ENCODE results near the gene NAGPA.

The NAGPA gene

DNA sequence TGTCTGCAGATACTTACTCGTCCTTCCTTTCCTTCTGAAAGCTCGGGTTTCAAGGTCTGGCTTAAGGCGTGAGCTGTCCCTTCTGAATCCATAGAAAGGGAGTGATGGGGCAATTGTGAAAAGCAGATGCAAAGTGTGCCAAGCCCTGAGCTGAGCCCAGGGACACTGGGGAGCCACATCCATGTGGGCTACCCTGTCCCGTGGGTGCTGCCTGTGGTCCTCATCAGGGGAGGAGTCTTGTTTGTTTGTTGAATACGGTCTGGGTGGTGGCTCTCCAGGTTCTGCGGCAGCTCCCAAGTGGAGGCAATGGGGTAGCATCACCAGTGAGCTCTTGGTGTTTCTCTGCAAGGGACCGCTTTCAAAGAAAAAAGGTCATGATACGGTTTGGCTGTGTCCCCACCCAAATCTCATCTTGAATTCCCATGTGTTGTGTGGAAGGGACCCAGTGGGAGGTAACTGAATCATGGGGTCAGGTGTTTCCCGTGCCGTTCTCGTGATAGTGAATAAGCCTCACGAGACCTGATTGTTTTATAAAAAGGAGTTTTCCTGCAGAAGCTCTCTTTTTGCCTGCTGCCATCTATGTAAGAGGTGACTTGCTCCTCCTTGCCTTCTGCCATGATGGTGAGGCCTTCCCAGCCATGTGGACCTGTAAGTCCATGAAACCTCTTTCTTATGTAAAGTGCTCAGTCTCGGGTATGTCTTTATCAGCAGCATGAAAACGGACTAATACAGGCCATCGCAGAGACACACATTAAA is 36.9 kb upstream of the NAGPA start:
- Histone ChIP-seq H3K4me1 (ENCODE audit: control insufficient read depth, insufficient read depth, low read length) (peaks cover 15% of the 10 kb centered on the region), H3K27me3 (ENCODE audit: control insufficient read depth, insufficient read depth, low read length) (peaks cover 9% of the 10 kb centered on the region), H3K9me3 (replicated peaks; ENCODE audit: low read length) (no peaks in the 10 kb centered on the region), H3K9ac (ENCODE audit: low read depth, low read length) (no peak overlapping the region), H3K4me3 (ENCODE audit: low read length) (no peak overlapping the region), H3K36me3 (ENCODE audit: insufficient read depth, low read length) (peaks cover 3% of the 10 kb centered on the region), H3K4me2 (ENCODE audit: low read length) (no peak overlapping the region)

DNA sequence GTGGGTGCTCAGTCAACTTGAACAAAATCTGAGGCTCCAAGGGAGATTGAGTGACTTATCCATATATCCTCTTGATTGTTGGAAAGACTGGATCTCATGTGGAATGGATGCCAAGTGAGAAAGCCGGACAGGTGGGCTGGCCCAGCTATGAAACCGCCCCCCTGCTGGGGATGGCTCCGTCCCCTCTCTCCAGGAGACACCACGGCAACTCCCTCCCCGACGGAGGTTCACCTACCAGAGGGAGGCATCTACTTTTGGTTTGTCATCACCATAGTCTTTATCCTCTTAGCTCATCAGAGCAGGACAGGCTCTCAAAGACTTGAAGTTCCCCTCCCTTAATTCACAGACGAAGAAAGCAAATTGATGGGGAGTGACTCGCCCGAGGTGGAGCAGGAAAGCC is 36.1 kb upstream of the NAGPA start:
- H3K4me2 ChIP-seq (ENCODE audit: low read length) = no peak overlapping the region
- no peak overlapping the region for H3K9ac ChIP-seq (ENCODE audit: low read depth, low read length)
- no peak overlapping the region for H3K4me3 ChIP-seq (ENCODE audit: low read length)
- H3K4me1 ChIP-seq (ENCODE audit: control insufficient read depth, insufficient read depth, low read length) = peaks cover 15% of the 10 kb centered on the region
- H3K27me3 ChIP-seq (ENCODE audit: control insufficient read depth, insufficient read depth, low read length) = peaks cover 13% of the 10 kb centered on the region
- H3K9me3 ChIP-seq (replicated peaks; ENCODE audit: low read length) = no peaks in the 10 kb centered on the region
- no peaks in the 10 kb centered on the region for H3K36me3 ChIP-seq (ENCODE audit: insufficient read depth, low read length)

DNA sequence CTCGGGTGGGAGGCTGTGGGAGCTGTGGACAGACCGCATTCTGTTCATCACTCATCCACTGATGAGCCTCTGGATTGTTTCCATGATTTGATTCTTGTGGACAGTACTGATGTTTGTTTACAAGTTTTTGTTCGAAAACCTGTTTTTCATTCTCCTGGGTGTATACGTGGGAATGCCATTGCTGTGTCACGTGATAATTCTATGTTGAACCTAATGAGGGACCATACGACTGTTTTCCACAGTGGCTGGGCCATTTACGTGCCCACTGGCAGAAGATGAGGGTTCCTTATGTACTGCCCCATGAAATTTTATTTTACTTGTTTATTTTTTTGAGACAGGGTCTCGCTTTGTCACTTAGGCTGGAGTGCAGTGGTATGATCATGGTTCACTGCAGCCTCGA is 35.3 kb upstream of the NAGPA start:
- Histone ChIP-seq H3K4me2 (ENCODE audit: low read length) (no peak overlapping the region), H3K36me3 (ENCODE audit: insufficient read depth, low read length) (no peaks in the 10 kb centered on the region), H3K27me3 (ENCODE audit: control insufficient read depth, insufficient read depth, low read length) (peaks cover 21% of the 10 kb centered on the region), H3K9ac (ENCODE audit: low read depth, low read length) (no peak overlapping the region), H3K9me3 (replicated peaks; ENCODE audit: low read length) (no peaks in the 10 kb centered on the region), H3K4me3 (ENCODE audit: low read length) (no peak overlapping the region), H3K4me1 (ENCODE audit: control insufficient read depth, insufficient read depth, low read length) (peaks cover 15% of the 10 kb centered on the region)

DNA sequence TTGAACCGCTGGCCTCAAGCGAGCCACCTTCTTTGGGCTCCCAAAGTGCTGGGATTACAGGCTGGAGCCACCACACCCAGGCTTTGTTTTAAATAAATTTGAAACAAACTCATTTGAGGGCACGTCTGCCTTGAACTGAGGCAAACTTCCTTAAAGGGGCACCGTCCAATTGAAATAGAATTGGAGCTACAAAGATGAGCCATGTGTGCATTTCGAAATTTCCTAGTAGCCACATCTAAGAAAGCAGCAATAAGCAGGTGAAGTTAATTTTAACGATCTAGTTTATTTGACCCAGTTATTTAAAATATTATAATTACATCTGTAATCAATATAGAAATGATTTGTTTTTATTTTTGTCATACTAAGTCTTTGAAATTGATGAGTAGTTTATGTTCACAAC is 32.8 kb upstream of the NAGPA start:
- H3K9ac ChIP-seq (ENCODE audit: low read depth, low read length) = no peak overlapping the region
- H3K4me3 ChIP-seq (ENCODE audit: low read length) = no peak overlapping the region
- no peak overlapping the region for H3K4me2 ChIP-seq (ENCODE audit: low read length)
- H3K4me1 ChIP-seq (ENCODE audit: control insufficient read depth, insufficient read depth, low read length) = peaks cover 4% of the 10 kb centered on the region
- H3K9me3 ChIP-seq (replicated peaks; ENCODE audit: low read length) = no peaks in the 10 kb centered on the region
- no peaks in the 10 kb centered on the region for H3K36me3 ChIP-seq (ENCODE audit: insufficient read depth, low read length)
- peaks cover 41% of the 10 kb centered on the region for H3K27me3 ChIP-seq (ENCODE audit: control insufficient read depth, insufficient read depth, low read length)

DNA sequence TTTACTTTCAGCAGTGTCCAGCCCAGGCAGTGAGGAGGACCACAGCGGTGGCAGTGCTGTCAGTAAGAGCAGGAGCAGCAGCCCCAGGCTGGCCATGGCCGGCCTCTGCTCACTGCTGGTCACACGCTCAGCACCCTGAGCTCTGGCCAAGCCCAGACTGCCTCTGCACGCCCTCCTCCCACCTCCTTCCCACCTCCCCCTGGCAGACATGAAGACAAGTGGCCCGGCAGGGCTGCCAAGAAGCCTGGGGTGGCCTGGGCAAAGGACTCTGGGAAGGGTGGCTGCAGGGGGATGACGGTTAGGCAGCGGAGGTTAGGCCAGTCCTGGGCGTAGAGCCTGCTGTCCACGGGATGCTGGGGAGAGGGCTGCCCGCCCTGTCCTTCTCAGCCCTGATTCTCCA is 32.1 kb upstream of the NAGPA start, which contains the start of gene C16orf89:
Gene C16orf89 (minus strand): TSS at position 144 of the 400 bp plus-strand sequence. CDS start 48 bp downstream, at position 96.
- H3K9ac ChIP-seq (ENCODE audit: low read depth, low read length) = no peak within 1 kb of the TSS
- H3K4me3 ChIP-seq (ENCODE audit: low read length) = no peak within 1 kb of the TSS
- H3K9me3 ChIP-seq (replicated peaks; ENCODE audit: low read length) = no peaks in the 10 kb centered on the region
- H3K27me3 ChIP-seq (ENCODE audit: control insufficient read depth, insufficient read depth, low read length) = peaks cover 42% of the 10 kb centered on the region
- no peak within 1 kb of the TSS for H3K4me2 ChIP-seq (ENCODE audit: low read length)
- no peaks in the 10 kb centered on the region for H3K4me1 ChIP-seq (ENCODE audit: control insufficient read depth, insufficient read depth, low read length)
- no peaks in the 10 kb centered on the region for H3K36me3 ChIP-seq (ENCODE audit: insufficient read depth, low read length)

DNA sequence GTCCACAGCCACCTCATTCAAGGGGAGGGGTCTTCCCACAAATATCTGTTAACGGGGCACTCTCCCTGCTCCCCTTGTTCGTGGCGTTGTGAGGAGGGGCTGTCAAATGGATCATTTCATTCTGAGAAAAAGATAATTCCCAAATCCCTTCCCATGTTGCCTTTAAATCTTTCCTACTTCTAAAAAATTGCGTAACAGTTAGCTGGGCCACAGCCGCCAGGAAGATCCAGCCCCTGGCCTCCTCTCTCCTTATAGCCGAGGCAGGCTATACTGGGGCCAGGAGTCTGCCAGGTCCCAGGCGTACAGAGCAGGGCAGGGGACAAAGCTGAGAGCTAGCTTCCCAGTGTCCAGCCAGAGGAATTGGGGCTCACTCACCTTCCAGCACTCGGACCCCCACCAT is 31.6 kb upstream of the NAGPA start:
- no peak overlapping the region for H3K4me3 ChIP-seq (ENCODE audit: low read length)
- H3K36me3 ChIP-seq (ENCODE audit: insufficient read depth, low read length) = no peaks in the 10 kb centered on the region
- H3K9me3 ChIP-seq (replicated peaks; ENCODE audit: low read length) = no peaks in the 10 kb centered on the region
- H3K9ac ChIP-seq (ENCODE audit: low read depth, low read length) = no peak overlapping the region
- no peak overlapping the region for H3K4me2 ChIP-seq (ENCODE audit: low read length)
- H3K27me3 ChIP-seq (ENCODE audit: control insufficient read depth, insufficient read depth, low read length) = peaks cover 42% of the 10 kb centered on the region
- H3K4me1 ChIP-seq (ENCODE audit: control insufficient read depth, insufficient read depth, low read length) = no peaks in the 10 kb centered on the region

DNA sequence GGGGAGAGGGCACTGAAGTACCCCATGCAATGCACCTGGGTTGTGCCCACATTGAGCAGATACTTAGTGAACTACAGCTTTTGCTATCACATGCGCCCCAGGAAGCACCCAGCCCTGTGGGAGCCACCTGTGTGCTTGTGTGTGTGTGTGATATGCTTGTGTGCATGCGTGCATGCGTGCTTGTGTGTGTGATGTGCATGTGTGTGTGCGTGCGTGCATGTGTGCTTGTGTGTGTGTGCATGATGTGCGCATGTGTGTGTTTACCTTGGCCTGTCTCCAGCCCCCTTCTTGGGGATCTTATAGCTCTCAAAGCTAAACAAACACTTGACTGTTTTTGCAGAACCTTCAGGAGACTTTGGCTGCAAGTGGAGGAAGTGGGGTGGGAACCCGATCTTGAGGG is 31.2 kb upstream of the NAGPA start:
- no peak overlapping the region for H3K4me2 ChIP-seq (ENCODE audit: low read length)
- H3K9me3 ChIP-seq (replicated peaks; ENCODE audit: low read length) = no peaks in the 10 kb centered on the region
- no peak overlapping the region for H3K9ac ChIP-seq (ENCODE audit: low read depth, low read length)
- no peaks in the 10 kb centered on the region for H3K4me1 ChIP-seq (ENCODE audit: control insufficient read depth, insufficient read depth, low read length)
- peaks cover 44% of the 10 kb centered on the region for H3K27me3 ChIP-seq (ENCODE audit: control insufficient read depth, insufficient read depth, low read length)
- no peaks in the 10 kb centered on the region for H3K36me3 ChIP-seq (ENCODE audit: insufficient read depth, low read length)
- no peak overlapping the region for H3K4me3 ChIP-seq (ENCODE audit: low read length)

DNA sequence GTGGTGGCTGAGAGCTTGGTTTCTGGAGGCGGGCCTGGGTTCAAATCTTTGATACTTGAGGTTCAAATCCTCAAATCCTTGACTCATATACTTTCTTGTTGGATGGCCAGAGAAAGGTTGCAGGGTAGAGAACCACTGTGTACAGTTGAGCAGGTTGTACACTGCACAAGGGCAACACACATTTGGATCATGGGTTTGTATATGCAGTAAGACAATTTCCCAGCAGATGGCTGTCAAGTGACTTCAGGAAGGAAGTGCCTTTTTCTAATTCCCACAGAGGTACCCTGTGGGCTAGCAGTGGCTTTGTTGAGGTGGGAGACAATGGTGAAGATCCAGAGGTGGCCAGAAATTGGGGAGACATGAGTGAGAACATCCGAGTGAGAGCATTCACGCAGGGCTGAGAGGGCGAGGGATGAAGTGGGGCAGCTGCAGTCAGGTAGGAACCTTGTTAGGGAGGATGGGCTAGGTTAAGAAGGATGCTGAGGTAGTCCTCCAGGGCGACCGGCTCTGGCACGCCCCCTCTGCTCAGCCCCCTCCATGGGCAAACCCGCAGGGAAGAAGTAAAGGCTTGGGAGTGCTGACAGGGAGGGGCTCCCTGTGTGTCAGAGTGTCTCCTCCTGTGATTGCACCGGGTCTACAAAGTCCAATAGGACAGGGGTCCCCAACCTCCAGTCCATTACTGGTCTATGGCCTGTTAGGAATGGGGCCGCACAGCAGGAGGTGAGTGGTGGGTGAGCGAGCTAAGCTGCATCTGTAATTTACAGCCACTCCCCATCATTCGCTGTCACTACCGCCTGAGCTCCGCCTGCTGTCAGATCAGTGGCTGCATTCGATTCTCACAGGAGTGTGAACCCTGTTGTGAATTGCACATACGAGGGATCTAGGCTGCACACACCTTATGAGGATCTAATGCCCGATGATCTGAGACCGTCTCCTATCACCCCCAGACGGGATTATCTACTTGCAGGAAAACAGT is 29.3 kb upstream of the NAGPA start:
- H3K9ac ChIP-seq (ENCODE audit: low read depth, low read length) = no peak overlapping the region
- no peak overlapping the region for H3K4me2 ChIP-seq (ENCODE audit: low read length)
- H3K4me3 ChIP-seq (ENCODE audit: low read length) = no peak overlapping the region
- H3K27me3 ChIP-seq (ENCODE audit: control insufficient read depth, insufficient read depth, low read length) = peaks cover 44% of the 10 kb centered on the region
- no peaks in the 10 kb centered on the region for H3K9me3 ChIP-seq (replicated peaks; ENCODE audit: low read length)
- H3K36me3 ChIP-seq (ENCODE audit: insufficient read depth, low read length) = no peaks in the 10 kb centered on the region
- H3K4me1 ChIP-seq (ENCODE audit: control insufficient read depth, insufficient read depth, low read length) = no peaks in the 10 kb centered on the region

DNA sequence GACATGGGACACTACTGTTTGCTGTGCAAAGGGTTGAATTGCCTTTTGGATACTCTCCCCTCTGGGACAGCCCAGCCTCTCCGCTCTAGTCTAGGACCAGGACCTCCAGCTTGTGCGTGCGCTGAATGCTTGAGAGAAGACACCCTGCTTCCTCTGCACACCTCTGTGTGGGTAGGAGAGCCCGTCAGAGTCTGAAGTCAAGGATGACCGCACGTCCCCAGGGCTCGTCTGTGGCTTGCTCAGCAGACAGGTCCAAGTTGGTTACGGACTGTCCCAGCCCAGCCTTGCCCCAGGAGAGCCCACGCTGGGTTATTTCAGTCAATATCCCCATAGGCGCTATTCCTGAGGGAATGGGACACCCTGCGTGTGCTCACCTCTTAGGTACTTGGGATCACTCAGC is 28.3 kb upstream of the NAGPA start:
- H3K4me1 ChIP-seq (ENCODE audit: control insufficient read depth, insufficient read depth, low read length) = no peaks in the 10 kb centered on the region
- H3K9me3 ChIP-seq (replicated peaks; ENCODE audit: low read length) = no peaks in the 10 kb centered on the region
- no peak overlapping the region for H3K4me3 ChIP-seq (ENCODE audit: low read length)
- H3K36me3 ChIP-seq (ENCODE audit: insufficient read depth, low read length) = no peaks in the 10 kb centered on the region
- H3K27me3 ChIP-seq (ENCODE audit: control insufficient read depth, insufficient read depth, low read length) = peaks cover 38% of the 10 kb centered on the region
- H3K9ac ChIP-seq (ENCODE audit: low read depth, low read length) = no peak overlapping the region
- H3K4me2 ChIP-seq (ENCODE audit: low read length) = no peak overlapping the region

DNA sequence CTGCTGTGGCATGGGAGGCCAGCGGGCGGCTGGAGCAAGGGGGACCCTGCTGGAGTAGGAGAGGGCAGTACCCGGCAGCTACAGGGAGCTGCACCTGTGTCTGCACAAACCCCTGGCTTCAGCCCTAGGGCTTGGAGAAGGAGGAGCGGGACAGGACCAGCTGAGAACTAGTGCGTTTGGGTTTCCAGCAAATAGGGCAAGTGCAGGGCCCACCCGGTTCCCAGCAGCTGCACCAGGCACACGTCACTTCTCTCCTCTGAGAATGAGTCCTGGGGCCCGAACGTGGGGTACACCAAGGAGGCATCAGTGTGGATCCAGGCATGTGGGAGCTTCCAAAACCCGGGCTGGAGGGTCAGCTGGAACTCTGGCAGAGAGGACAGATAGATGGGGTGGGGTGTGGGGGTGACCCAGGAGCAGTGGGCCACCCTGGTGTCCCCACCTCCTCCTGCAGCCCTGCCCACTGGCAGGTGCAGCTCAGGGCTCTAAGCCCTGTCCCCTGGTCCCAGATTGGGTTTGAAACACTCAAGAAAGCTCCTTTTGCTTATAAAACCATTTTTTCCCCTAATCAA is 26.4 kb upstream of the NAGPA start:
- Histone ChIP-seq H3K4me1 (ENCODE audit: control insufficient read depth, insufficient read depth, low read length) (no peaks in the 10 kb centered on the region), H3K27me3 (ENCODE audit: control insufficient read depth, insufficient read depth, low read length) (peaks cover 39% of the 10 kb centered on the region), H3K4me3 (ENCODE audit: low read length) (no peak overlapping the region), H3K9me3 (replicated peaks; ENCODE audit: low read length) (no peaks in the 10 kb centered on the region), H3K36me3 (ENCODE audit: insufficient read depth, low read length) (no peaks in the 10 kb centered on the region), H3K4me2 (ENCODE audit: low read length) (no peak overlapping the region), H3K9ac (ENCODE audit: low read depth, low read length) (no peak overlapping the region)

DNA sequence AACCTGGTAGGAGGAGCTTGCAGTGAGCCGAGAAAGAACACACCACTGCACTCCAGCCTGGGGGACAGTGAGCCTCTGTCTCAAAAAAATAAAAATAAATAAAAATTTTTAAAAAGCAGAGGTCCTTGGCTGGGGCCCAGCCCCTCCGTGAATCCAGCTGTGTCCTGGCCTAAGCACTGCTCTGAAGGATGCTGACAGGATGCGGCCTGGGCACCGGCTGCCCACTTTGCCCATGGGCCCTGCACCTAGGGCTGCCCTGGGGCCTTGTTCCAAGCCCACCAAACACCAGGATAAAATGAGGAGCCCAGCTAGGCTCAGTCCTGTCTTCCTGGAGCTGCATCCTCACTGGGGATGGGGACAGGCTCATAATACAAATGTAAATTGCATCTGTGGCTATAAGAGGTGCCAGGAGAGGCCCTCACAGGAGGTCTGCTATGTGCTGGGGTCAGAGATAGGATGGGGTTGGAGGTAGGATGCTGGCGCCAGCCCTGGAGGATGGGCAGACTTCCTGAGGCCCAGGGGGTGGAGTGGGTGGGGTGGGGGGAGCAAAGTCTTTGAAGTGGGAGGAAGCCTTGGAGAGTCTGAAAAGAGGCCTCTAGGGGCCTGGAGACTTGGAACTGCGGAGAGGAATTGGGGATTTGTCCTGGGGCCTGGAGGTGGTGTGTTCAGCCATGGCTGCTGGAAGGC is 25.8 kb upstream of the NAGPA start:
- no peak overlapping the region for H3K4me2 ChIP-seq (ENCODE audit: low read length)
- peaks cover 33% of the 10 kb centered on the region for H3K27me3 ChIP-seq (ENCODE audit: control insufficient read depth, insufficient read depth, low read length)
- no peaks in the 10 kb centered on the region for H3K36me3 ChIP-seq (ENCODE audit: insufficient read depth, low read length)
- H3K9ac ChIP-seq (ENCODE audit: low read depth, low read length) = no peak overlapping the region
- H3K9me3 ChIP-seq (replicated peaks; ENCODE audit: low read length) = no peaks in the 10 kb centered on the region
- H3K4me1 ChIP-seq (ENCODE audit: control insufficient read depth, insufficient read depth, low read length) = no peaks in the 10 kb centered on the region
- no peak overlapping the region for H3K4me3 ChIP-seq (ENCODE audit: low read length)
